Activated CD4-positive, alpha-beta T cell treated with anti-CD3 and anti-CD28 coated beads for 48 hours (primary cell): ENCODE data around the gene ESYT2.

Experiments used
- DNase-seq: peaks from one replicate; pipeline ENCODE4 v3.0.0-alpha.2; 2020

Gene ESYT2

DNA sequence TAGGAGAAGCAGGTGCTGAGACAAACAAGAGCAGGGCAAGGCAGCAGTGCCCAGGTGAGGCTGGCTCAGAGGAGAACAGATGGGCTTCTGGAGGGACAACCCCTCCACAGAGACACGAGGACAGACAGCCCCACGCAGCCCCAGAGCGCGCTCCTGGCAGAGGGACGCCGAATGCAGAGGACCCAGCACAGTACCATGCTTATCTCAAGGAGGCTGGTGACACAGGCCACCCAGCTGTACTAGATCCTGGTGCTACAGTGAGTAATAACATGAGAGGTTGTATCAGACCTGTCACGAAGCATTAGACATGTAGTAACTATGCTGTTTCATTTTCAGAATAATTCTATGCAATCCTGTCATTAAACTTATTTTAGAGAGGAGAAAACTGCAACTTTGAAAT is 64.3 kb downstream of the ESYT2 start:
- DNase-seq: no peak

DNA sequence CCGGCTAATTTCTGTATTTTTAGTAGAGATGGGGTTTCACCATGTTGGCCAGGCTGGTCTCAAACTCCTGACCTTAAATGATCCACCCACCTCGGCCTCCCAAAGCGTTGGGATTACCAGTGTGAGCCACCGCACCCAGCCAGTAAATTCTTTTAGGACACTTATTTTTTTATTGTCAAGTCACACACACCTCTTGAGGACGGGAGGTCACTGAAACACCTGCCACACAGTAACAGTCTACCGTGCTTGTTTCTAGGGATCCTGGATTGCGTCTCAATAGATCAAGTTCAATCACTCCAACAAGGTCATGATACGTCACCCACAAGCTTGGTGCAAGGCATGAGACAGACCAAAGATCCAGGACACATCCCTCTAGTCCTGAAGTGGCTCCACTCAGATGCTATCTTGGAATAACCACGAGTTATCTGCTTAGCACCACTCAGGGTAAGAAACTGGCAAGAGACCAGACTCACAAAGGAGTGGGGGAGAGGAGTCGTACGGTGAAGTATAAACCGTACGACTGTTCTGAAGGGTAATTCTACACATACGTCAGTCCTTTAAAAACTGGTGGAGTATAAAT is 65.8 kb downstream of the ESYT2 start:
- no peak for DNase-seq

DNA sequence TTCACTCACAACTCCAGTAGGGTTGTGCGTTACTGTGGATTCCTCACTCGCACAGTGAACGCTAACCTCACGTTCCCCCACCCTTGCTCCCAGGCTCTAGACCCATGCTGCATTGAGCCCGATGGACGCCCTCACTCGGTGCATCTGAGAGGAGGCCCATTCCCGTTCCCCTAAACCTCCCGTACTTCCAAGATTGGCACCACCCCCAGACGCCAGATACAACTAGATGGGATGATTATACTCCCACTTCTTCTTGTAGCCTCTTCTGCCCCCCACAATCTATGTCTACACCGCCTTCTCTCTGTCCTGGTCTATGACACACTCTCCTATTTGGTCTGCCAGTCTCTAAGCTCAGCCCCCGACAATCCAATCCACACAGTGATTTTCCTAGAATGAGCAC is 67.4 kb downstream of the ESYT2 start:
- no peak for DNase-seq

DNA sequence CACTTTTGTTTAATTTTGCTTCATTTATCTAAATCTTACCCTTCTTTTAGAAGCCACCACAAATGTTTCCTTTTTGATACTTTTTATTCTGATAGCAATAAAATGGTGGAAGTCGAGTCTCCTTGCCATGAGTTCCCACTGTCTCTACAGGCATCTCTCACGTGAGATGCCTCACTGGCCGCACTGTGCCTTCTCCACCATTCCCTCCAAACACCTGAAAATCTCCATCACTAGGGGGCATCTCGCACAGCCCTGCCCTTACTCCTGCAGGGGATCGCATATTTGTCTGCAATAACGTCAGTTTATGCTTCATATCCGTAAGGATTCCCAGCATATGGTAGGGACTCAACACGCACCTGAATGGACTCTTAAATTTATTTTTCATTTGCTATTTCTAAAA is 68.4 kb downstream of the ESYT2 start:
- DNase-seq: no peak

DNA sequence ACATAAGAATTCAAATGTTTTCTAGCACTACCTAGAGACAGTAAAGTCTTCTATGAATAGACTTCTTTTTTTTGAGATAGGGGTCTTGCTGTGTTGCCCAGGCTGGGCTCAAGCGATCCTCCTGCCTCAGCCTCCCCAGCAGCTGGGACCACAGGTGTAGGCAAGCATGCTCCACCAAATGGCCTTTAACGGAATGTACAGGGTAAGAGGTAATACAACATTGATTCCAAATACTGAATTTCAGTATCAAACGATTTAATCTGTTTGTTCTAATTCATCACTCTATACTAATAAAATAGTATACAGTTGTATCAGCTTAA is 68.9 kb downstream of the ESYT2 start:
- no peak for DNase-seq

DNA sequence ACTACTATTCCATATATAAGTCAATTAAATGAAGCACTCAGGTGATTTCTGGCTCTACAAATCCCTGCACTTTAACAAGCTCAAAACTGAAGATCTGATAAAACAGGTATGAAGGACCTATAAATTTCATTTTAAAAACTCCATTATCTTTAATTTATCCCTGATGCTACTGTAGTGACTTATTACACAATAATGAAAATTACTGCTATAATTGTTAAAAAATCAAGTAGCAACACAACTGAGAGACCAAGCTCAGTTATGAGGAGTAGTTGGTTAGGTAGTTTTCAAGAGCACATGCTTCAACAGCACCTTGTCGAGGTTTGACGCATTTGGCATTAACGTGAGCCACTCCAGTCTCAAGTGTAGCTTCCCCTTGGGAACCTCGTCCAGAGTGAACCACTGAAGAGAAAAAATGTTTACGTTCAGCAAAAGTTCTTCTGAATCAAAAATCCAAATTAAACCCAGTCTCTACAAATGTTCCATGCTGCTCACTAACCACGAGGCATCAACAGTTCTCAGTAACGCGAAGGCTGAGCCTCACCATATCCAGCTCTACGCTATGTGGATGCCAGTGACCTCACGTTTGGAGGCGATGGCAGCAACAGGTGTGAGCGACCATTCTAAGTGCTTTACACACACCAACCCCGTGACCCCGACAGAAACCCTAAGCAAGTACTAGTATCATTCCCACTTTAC is 69.4 kb downstream of the ESYT2 start:
- no peak for DNase-seq

DNA sequence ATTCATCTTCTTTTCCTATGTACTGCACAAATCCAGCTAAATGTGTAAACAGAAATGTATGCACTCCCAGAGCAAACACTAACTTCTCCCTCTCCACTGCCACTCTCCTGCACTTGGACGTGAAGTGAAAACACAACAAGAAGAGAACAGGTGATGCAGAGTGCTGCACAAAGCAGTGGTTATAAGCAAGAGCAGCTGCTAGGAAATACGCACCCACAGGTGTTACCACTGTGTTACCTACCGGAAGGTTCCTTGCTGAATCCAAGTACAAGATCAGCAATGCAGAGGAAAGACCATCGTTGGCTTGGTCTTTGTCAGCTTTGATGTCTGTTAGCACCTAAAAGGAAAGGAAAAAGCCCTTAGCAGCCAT is 70.1 kb downstream of the ESYT2 start:
- no peak for DNase-seq

DNA sequence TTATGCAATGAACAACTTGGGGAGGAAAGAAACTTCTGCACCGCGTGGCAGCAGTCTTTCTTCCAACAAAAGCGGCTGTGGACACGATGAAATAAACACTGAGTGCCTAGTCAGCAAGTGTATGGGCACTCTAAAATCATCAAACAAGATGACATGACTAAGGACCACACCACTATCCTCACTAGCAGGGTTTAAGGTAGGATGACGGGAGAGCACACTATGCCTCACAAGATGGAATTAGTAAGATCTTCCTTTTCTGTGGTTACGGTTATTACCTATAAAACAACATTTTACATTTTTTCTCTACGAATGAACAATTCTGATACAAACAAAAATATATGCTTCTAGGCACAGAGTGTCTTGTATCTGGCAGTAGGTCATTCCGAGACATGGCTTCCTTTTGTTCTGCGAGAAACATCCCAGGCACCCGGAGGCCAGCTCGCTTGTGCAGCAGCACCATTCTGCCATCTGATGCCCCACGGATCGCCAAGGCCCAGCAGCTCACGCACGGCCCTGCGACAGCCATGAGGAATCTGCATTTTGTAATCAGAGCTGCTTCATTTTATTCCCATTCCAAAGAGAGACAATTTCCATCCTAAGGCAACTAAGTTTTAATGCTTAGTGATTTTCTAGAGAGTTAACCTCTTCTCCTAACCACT is 70.6 kb downstream of the ESYT2 start:
- no peak for DNase-seq

DNA sequence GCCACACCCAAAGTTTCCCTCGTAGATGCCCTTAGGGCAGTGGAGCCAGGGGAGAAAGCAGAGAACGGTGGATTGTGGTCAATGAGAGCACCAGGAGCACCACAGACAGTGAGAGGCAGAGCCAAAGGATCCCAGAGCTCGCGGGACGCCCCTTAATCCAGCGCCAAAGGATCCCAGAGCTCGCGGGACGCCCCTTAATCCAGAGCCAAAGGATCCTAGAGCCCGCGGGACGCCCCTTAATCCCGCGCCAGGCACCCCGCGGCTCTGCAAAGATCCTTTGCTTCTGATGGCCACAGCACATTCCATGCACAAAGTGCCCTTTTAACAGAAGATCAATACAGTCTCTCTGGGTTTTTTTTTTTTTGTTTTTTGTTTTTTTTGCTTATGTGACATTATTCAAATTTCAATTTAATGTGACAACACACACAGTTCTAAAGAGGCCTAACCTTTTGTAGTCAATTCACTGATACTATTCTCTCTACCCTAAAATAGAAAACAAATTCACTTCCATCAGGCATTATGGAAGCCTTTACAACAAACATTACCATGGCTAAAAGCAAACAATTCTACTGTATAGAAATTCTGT is 71.8 kb downstream of the ESYT2 start:
- no peak for DNase-seq

DNA sequence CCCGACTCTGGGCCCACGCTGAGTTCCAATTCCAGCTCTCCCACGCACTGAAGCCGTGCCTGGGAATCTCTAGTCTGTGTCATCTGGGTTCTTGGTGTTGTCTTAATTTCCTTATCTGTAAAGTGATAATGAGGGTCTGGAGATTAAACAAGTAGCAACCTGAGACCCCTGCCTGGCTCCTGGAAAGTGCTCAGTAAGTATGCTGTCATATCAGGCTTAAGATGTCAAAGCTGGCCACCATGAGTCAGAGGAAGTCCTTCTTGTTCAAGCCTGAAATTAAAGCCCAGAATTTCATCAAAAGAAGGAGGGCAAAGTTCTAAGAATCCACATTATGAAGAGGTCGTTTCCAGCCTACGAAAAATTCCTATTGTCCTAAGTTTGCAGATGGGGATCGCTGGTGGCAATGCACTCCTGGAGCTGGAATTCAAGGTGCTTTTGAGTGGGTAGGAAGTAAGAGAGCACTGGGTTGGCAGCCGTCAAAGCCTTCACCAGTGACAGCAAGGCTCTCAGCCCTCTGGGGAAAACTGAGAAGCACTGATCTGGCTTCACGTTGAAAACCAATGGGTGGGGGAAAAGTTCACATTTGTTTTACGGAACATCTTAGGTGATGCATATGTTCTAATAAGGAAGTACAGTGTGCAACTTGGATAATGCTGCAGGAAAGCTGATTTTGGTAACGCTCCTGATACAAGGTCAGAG is 74.4 kb downstream of the ESYT2 start:
- no peak for DNase-seq

DNA sequence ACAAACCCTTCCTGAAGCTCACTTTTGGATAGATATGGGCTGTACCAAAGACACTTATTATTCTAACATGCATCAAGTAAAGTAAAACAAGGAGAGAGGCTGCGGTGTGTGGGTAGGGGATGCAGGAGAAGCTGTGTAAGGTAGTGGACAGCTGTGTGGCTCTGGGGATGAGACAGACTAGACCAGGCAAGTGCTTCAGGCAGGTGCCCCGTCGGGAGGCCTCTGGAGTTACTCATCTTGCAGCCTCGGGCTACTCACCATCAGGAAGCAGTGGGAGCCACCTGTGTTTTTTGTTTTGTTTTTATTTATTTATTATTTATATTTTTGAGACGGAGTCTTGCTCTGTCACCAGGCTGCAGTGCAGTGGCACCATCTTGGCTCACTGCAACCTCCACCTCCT is 75.4 kb downstream of the ESYT2 start:
- no peak for DNase-seq

DNA sequence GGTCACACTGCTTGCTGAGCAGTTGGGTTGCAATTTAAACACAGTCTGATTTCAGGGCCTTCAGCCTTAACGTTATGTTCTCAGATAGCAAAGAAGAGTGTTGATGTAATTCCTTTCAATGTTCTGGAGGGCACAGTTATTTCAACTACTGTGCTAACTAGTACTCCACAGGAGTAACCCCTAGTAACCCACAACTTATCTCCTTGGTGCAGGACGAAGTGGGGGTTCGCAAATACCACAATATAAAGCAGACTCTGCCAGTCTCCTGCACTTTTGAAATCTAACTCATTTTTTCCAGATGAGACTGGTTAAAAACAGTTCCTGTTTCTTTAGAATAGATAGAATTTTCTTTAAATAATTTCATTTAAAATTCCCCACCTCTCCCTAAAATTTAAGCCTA is 77.6 kb downstream of the ESYT2 start:
- no peak for DNase-seq

DNA sequence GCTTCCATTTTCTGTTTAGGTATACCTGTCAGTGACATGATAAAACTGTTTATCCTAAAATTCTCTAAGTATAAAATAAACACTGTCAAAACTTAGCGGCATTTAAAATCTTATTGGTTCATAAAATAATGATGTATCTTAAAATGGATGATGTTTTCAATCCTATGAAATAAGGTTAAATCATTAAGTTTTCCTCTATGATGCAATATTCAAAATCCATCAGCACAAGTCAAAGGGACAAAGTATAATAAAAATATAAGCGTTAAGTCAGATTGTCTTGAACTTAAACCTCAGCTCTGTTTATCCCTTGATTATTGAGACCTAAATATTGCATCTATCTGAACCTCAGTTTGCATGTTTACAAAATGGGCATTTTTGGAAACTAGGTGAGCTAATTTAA is 78.1 kb downstream of the ESYT2 start:
- no peak for DNase-seq

DNA sequence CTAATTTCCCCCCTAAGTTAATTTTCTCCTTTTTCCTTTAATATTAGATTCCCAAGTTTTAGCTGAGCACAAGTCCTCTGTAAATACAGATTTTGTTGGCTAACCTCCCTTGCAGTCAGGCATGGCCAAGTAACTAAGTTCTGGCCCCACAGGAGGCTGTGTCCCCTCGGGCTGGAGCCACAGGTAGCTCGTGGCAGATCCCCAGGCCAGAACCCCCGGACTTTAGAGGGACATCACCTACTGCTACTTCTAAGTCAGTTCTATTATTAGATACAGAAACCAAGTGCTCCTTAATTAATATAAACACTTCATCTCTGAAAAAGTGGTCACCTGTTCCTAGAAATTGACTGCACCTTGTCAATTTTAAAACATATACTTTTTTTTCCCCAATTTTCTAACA is 78.6 kb downstream of the ESYT2 start:
- no peak for DNase-seq

DNA sequence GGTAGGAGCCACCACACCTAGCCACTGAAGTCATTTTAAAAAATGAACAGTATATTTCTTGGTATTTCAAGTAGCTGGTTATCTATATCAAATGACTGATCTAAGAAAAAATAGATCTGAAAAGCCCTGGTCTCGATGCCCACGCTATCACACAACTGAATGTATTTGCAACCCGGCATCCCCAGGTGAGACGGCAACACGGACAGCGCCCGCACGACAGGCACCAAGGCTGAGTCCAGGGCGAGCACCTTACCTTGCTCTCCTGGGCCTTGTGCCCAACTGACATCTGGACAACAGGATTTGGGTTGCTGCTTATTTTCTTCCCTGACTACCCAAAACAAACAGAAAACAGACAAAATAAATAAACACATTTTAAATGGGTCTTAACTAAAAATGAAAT is 79.9 kb downstream of the ESYT2 start:
- no peak for DNase-seq

DNA sequence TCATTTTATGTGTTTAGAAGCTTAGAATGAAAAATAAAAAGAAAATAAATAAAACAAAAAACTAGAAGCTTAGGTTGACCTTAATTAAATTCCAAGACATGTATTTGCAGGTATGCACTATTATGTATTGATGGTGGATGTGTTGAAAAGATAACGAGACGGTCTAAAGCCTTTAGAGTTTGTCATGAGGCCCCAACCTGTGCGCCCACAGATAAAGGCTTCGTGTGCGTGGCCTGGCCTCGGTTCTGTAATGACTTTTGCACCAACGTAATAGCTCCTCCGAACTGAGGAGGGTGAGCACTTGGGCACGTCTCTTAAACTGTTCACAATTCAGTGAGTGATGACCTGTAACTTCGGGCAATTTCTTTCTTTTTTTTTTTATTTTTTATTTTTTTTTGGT is 81.0 kb downstream of the ESYT2 start:
- no peak for DNase-seq

DNA sequence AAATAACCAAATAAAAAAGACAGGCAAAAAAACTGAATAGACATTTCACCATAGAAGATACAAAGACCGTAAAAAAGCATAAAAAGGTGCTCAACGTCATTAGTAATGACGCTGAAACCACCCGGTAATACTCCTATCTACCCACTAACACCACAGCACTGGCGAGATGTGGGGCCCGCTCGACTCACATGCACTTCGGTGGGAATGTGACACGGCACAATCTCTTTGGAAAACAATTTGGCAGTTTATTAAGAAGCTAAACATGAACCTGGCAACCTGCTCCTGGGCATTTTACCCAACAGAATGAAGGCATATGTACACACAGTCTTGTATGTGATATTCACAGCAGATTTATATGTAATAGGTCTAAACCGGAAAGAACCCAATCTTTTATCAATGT is 81.9 kb downstream of the ESYT2 start:
- DNase-seq: no peak

DNA sequence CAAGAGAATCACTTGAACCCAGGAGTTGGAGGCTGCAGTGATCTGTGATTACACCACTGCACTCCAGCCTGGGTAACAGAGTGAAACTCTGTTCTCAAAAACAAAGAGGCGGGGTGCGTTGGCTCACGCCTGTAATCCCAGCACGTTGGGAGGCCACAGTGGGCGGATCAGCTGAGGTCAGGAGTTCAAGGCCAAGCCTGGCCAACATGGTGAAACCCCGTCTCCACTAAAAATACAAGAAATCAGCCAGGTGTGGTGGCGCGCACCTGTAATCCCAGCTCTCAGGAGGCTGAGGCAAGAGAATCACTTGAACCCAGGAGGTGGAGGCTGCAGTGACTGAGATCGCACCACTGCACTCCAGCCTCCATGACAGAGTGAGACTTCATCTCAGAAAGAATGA is 82.4 kb downstream of the ESYT2 start:
- DNase-seq: no peak

DNA sequence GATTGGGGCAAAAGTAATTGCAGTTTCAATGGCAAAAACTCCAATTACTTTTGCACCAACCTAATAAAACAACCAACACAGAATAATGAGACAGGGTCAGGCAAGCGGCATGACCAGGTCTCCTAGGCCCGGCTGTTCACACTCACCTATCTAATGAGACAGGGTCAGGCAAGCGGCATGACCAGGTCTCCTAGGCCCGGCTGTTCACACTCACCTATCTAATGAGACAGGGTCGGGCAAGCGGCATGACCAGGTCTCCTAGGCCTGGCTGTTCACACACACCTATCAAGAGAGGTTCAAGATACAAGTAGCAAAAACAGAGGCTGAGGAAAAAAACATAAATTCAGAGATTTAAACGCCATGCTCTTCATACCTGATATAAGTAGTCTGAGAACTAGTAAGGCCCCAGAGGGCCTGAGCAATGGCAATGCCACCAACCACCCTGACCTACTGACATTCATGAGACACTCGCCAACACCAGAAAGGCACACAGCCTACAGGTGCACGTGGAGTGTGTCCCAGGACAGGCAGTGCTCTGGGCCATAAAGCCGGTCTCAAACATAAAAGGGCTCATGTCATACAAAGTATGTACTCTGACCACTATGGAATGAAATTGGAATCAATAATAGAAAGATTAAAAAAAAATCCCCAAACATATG is 84.1 kb downstream of the ESYT2 start:
- no peak for DNase-seq

DNA sequence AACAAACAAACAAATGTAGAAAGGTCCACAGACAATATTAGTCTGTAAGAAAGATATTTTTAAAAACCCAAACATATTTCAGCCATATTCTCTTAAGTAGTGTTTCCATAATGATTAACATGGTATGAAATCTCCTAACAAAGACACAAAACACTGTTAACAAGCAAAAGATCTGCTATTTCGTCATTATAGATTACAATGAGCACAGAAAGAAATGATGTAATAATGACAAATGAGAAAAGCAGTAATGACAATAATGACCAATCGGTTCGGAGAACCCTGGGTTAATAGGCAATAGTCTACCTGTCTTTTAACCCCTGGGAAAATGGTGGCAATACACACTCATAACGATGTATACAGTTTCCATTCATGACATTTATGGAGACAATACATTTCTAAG is 85.2 kb downstream of the ESYT2 start:
- no peak for DNase-seq

DNA sequence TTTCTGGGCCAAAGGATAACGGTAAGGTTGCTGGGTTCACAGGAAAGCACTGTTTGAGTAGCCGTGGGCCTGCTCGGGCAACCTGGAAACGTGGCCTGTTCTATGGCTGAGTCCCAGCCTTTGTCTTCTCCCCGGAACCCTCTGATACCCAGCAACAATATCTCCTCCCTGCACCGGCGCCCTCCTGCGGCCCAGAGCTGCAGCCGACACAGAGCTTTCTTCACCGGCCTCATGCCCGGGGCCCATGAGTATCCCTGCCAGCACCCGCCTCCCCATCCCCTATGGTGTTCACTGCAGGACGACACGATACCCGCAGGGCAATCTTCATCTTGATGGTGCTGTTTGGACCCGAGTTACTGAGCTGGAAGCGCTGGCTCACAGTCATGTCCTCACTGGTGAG is 86.1 kb downstream of the ESYT2 start:
- DNase-seq: no peak

DNA sequence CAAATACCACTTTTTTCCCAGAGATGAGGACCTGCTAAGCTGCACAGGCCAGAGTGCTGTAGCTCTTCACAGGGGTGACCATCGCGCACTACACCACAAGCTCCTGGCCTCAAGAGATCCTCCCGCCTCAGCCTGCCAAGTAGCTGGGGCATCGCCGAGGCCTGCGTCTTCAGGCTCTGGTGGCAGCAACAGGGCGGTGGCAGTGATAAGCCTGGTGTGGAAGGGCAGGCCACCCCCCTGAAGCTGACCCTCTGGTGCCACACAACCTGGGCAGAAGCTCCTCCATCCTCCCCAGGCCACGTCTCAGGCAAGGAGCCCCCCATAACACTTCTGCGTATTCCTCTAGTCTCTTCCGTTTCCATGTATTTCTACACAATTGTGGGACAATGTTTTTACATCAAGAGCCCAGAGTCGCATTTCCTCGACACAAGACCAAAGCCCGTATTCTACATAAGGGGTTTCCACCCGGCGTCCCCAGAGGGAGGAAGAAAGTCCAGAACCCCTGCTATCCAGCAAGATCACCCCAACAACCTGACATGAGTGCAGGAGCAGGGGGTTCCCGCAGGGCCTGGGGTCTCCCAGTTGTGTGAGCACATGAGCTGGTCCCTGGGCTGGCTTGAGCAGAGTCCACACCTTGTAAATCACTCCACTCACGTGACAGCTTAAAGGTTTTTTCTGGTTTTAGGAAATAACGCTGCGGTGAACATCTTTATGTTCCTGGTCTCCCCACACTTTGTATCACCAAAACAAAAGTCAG is 87.1 kb downstream of the ESYT2 start:
- no peak for DNase-seq

DNA sequence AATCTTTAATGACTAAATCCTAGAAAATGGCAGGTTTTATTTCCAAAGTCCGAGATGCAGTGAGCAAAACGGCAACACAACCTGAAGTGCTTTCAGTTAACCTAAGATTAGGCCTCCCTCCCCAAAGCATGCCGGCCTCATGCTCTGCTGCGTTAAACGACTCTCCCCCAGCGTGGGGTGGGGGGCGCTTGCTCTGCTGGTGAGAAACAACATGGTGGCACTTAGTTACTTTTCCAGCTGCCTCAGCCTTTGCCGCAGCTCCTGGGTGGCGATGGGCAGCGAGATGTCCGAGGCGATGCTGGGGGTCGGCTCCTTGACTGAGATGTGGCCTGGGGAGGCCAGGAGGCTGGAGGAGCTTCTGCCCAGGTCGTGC is 88.0 kb downstream of the ESYT2 start:
- no peak for DNase-seq
